Stimulated activated CD4-positive, alpha-beta T cell treated with anti-CD3 and anti-CD28 coated beads, Interleukin-1b, Interleukin-23, amount 100 ng/mL, for 48 hours (primary cell): Measurements from ENCODE around the gene MDM1.

ENCODE experiments used
- DNase-seq: peaks from one replicate; pipeline ENCODE4 v3.0.0-alpha.2; 2020

MDM1 gene

DNA sequence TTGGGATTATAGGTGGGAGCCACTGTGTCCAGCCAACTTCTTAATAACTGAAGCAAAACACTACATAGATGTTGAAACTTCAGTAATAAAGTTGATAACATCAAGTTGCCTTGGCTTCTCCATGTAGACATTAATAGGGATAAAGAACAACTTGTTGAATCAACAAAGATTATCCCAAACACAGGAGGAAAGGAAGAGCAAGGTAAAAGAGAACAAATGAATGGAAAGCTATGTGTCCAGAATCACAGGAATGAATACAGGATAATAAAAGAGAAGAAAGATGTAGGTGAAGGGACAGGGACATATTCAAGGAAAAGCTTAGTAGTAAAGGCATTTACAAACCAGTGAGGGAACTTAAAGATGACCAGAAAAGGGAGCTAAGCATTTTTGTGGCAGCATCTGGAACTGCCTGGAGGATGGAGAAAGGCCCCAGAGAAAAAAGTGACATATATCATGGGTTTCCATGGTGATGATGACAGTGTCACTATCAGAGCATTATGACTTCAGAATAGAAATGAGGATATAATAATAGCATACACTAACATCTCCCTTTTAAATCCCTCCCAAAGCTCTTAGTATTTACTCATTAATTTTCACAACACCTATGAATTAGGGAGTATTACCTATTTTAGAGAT is 24.0 kb upstream of the MDM1 start:
- DNase-seq: no peak

DNA sequence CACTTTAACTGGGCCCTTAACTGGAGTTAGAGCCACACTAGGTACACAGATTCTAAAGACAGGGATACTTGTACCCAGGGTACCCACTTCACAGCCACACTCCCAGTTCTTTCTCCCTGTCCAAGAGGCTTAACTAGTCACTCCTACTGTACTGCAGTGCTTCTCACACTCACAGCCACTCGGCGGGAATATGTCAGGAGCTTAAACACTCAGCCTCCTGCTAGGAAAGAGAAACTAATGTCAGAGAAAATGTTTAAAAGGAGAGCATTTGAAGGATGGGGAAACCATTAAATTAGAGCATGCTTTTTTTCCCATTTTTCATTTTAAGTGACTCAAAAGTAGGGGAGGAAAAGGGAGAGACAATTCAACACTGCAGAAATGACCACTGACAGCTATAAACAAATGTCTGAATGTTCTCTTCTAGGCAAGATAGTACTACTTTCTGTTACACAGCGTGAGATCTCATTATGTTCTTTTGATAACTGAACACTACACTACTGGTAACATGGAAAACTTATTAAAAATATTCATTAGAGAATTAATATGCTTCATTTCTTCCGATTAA is 22.9 kb upstream of the MDM1 start:
- DNase-seq: no peak

DNA sequence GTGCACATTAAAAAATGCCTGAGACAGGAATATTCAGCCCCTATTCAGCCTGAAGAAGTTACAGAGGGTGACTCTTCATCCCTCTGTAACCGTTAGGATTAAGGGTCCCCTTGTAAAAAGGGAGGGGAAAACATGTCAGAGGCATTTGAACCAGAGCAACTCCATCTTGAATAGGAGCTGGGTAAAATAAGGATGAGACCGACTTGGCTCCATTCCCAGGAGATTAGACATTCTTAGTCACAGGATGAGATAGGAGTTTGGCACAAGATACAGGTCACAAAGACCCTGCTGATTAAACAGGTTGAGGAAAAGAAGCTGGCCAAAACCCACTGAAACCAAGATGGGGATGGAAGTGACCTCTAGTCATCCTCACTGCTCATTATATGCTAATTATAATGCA is 19.9 kb upstream of the MDM1 start:
- no peak for DNase-seq

DNA sequence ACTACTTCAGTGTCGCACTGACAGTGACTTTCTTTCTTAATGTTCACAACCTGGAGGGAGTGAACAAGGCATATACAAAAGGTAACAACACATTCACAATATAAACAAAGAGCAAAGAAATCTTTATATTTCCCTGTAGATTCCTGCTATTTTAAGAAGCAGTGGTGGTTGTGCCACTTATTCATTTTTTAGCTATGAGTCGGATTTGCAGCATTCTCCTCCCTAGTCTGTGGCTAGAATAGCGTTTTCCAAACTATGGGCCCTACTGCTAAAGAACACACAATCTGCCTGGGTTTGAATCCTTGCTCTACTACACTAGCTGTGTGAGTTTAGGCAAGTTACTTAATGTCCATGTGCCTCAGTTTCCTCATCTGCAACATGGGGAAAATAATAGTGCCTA is 18.6 kb upstream of the MDM1 start:
- DNase-seq: no peak

DNA sequence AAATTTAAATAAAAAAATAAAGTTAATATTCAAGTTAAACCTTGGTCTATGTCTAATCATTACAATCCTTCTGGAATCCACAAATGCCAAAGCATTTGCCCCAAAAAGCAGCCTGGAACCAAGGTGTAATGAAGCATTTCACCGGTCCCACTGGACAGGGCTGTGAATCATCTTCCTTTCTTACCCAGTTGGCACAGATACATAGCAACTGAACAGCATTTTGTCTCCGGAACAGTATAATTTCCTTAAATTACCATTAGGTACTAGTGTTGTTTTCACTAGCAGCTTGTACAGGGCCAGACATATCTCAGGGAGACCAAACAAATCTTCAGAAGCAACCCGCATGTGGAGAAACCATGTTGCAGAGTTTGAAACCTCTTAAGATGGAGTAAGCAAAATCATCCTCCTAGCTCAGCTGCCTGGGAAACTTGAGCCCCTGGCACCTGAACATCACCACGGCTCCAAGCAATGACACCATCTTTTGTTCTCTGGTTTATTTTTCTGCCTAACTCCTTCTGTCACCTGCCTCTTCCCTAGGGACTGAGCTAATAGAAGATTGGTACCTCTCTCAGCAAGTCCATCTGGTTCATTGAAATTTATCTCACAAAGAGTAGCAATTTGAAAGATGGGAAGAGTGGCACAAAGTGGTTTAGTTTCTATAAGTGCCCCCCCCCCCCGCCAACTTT is 17.9 kb upstream of the MDM1 start:
- no peak for DNase-seq

DNA sequence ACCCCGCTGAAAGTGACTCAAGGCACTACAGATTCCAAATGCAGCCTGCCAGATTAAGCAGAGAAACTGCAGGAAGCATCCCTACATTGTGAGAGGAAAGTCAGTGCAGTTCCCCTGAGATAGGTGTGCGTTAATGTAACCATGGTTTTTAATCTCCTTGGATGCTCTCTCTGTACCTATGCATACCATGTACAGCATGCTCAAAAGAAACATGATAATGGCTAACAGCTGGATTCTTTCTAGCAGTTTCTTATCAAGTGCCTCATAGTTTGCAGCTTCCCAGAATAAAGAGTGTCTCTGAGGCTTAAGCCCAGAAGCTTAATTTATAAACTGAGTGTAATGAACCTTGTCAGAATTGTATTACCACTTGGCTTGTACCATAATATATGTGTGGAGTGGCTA is 17.1 kb upstream of the MDM1 start:
- DNase-seq: no peak

DNA sequence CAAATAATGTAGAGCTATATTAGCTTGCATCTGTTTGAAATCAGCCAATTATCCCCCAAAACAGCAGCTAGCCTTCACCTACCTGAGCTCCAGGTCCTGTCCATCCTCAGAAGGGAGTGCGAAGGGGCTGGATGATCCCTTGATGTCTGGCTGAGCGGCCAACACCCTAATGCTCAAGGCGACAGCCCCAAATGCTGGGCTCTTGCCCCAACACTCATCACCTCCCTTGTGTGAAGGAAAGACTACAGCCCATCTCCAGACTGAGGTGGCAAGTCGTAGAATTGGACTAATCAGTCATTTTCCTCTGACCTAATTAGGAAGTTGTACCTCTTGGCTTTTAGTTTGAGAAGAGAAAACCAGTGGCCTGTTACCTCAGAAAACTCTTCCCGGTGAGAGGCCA is 16.3 kb upstream of the MDM1 start:
- DNase-seq: no peak

DNA sequence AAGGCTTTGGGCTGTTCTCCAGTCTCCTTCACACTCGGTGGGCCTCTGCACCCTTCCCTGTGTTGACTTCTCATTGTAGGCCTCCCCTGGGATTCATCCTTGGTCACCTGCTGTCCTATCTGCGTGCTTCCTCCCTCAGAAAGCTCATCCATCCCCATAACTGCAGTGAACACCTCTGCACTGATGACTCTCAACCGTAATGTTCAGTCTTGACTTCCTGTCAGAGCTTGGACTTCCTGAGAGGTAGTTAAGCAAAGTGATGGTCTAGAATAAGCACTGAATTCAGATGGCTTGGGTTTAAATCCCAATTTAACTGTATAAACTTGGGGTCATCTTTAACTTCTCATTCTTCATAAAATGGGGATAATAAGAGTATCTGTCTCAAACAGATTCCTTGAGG is 13.6 kb upstream of the MDM1 start:
- no peak for DNase-seq

DNA sequence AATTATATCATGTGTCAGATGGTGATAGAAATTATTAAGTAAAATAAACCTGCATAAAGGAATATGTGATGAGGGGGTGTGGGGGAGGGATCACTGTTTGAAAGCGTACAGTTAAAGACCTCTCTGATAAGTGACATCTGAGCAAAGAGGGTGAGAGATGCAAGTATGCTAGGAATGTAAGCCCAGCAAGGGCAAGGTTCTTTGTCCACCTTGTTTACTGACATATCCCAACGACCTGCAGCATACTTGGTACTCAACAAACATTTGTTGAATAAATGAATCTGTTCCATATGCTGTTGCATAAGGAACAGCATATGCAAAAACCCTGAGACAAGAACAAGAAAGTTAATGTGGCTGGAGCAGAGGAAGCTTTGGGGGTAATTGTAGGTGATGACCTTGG is 12.0 kb upstream of the MDM1 start:
- DNase-seq: no peak

DNA sequence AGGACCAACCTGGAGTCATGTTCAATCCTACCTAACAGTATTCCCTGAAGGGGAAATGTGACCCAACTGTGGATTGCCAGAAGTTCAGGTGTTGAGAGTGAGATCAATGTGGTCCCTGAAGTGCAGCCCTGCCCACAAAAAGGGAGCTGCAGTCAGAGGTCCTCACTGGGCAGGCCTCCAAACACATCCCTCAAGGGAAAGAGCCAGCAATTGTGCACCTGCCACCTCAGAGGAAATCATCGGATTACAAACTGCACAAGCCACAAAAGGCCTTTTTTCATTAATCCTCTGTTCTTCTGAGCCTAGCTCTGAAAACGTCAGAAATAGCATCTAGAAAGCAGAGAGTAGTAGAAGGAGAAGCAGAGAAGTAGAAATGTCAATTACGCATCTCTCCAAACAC is 10.8 kb upstream of the MDM1 start:
- DNase-seq: no peak

DNA sequence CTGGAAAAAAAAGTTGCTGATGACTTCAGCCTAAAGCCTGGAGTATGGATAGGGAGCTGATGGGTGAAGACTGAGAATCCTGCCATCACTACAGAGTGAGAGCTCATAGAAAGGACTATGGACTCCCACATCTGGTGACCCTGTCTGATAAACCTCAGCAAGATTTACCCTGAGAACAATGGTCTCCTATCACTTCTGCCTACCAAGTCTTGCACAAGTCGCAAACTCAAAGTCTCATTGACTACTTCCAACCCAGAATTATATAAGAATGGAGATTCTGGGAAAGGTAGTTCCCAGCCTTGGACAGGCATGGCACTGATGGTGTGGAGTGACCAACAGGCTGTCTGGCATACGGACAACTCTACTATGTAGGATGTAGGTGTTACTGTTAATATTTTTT is 9.7 kb upstream of the MDM1 start:
- no peak for DNase-seq

DNA sequence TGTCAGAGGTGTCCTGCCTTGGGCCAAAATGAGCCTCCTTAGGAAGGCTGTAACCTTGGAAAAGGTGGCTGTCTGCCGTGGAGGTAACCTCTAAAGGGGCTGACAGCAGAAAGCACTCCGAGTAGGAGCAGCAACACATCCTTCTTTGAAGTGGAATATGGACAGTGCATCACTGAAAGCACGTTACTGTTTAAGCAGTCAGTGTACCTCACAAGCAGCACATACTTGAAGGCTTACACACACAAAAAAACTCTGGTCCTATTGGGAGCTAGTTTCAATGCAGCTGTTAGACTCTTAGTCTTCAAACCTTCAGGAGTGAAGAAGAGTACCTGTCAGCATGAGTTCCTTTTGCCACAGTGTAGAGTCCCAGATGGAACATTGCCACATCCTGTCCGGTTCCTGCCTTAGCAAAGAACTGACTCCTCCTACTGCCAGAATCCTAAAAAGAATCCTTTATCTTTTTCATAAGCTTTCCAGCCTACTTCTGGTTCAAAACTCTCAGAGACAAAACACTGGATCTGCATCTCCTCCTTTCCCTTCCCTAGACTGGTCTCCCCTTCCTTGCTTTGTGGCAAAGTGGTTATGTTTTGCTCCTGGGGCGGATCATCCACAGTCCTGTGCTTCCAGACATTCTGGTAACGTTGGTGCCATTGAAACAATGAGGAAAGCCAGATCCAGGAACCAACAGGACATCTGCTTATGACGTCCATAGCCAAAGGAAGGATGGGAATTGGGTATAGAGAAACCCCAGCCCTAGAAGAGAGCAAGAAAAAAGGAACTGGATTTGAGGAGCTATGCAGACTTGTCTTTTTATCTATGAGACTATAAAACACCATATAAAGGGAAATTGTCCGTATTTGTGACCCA is 8.5 kb upstream of the MDM1 start:
- no peak for DNase-seq

DNA sequence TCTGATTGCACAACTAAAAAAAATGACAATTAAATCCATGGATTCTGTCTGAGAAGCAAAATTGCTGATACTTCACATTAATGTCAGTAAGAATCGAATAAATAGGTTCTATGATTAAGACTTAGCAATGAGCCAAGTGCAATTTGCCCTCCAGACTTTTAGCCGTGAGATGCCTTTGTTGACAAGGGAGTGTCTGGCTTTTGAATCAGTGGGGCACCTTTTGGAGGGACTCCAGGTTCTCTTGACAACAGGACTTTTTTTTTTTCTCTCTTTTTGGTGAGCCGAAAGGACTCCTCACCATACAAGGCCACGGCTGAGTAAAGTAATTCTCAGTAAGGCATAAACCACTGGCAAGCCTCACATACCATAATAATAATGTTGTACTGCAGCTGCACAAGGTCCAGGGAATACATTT is 4.7 kb upstream of the MDM1 start:
- no peak for DNase-seq

DNA sequence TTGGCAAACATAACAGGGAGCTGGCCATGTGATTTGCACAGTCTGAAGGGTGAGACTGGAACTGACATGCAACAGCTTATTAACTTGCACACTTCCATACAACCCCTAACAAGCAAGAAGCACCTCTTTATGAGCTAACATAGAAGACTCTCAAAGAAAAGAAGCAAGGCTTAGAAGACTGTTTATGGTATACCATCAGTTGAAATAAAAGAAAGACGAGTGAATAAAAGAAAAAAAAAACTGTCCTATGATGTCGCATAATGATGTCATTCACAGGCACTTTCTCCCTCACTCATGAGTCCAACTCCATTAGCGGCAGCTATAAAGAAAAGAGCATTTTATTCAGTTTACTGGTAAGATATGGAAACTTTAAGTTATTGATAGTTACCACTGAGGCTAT is 3.3 kb upstream of the MDM1 start:
- DNase-seq: no peak

DNA sequence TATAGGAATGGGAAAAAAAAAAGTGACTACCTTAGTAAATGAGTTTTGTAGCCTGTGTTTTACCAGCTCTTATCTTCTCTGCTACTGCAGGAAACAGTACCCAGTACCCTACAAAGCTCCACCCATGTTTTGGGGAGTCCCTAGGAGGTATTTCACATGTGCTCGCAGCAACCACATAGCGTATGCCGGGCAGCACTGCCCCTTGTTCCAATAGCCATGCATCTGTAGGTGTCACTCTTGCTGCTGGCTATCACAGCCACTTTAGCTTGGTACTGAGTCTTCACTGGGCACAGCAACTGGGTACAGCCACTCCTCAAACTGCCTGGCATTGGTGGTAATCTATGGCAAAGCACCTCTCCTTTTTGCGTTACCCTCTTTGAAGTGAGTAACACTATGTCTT is 2.0 kb upstream of the MDM1 start:
- peak; percentile 28 for DNase-seq

DNA sequence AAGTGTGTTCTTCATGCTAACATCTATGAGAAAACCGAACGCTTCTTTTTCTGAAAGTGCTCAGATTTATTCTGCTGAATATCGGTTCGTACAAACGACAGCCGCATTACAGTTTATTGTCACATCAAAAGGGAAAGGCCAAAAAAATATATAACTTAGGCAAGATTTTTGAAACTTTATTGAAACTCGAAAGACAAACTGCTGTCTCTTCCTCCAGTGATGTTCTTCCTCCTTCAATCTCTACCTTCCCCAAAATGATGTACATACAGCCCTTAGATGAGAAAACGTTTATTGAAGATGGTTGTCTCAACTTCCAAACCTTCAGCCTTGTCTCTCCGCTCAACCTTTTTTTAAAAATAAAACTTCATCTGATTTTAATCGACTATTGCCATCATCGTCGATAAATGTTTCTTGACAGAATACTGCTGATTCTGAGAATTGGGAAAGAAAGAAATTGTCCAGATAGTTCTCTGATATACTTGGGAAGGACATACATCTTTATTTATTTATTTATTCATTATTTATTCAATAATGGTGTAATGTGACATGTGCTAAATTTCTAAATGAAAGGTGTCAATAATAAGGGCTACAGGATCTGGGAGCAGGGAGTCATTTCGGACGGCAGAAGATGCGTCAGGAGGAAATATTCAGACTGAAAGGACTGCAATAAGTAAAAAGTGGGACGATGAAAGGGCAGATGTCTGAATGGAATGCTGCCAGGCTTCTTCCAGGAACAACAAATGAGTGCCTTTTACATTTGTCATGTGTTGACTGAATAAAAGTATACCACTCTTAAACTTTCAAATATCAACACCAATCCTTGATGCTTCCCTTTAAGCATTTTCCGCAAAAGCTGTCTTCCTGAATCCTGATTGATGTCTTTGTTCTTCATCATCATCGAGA is 817 bp upstream of the MDM1 start:
- no peak for DNase-seq

DNA sequence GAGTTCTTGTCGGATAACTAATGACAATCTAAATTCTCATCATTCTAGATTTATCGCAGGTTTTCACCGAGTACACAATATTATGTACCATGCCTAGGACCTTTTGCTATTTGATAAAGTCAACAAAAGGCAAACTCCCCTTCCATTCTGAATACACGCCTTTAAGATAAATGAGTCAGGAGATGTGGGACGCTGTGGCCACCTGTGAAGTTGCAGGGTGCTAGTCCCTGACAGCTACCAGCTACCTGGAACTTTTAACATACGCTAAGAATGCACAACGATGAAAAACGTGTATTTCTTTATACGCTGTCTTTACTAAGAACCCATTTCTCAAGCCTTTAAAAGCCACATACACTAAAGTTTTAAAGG is 678 bp downstream of the MDM1 start:
- DNase-seq: peak; percentile 29

DNA sequence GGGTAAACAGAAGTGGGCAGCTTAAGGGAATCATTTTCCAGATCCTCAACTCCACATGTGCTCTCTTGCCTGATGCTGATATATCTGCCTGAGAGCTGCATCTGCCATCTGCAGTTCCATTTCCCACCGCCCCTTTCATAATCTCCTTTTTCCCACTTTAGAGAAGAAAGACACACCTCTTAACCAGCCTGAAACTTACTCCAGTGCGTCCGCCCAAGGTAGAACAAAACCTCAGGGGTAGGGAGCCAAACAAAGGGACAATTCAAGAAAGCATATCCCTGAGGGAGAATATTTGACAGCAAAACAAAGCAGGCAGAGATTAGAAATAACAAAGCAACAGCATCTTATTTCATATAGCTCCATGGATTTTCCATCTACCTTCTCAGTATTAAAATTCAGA is 4.3 kb downstream of the MDM1 start:
- DNase-seq: no peak

DNA sequence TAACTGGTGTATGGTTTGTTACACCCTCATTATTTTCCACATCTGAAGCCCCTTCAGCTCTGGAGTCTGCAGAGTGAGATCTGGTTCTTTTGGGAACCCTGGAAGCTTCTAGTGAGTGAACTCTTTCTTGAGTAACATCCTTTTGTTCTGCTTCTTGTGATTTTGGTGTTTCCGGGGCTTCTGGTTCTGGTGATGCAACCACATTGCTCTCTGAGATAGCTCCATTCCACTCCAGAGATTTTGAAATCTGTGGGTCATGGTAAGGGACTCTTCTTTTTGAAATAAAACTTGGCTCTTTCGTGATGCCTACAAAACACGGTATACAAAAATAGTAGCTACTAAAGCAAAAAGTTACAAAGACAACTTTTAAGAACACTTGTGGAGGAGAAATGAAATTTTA is 5.4 kb downstream of the MDM1 start:
- no peak for DNase-seq

DNA sequence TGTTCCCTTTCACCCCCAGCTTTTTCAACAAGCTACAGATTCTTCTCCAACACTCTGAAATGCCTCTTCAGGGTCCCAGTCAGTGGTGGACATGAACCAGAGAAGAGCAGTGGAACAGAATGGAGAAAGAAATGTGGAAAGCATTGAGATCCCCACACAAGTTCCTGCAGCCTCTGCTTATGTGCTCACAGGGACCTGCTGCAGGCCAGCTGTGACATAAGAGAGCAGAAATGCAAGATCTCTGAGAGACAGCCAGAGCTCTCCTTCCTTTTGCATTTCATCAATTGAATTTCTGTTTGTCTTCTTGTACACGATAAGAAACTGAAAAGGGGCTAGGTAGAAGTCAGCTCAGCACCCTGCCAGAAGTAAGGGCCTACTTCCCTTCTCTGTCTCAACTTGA is 6.2 kb downstream of the MDM1 start:
- DNase-seq: no peak

DNA sequence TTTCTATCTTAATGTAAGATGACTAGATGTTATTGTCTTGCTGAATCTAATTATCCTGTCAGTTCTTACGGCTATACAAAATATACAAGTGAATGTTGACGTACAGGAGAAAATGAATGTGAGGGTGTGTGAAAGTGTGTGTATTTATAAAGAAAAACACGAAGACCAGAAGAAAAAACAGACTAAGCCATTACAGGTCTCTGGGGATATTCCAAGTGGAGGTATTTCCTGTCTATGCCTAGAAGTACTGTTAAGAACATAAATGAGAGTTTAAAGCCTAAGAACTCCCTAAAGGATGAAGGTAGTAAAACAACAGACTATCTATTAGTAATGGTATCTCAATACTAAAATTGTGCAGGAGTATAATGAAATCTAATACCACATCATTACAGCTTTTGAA is 7.6 kb downstream of the MDM1 start:
- no peak for DNase-seq

DNA sequence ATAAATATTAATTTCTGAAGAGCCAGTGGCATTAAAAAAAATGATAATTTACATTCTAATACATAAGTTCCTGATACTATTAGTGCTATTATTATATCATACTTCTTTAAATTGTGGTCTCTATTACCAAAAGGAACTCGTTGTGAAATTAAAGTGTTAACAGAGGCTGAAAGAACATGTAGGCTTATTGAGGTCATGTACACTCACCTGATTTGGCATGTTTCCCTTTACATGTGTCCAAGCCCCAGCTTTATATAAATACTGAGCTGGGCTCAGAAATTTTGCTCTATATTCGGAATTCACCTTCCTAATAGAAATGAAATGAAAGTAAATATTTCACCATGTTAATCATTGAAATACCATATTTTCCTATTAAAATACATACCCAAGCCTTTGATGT is 11.0 kb downstream of the MDM1 start:
- DNase-seq: no peak
